Left ventricle myocardium inferior (tissue), 1 donor: Measurements from ENCODE around the gene SAMD4A. TPM values are rescaled to one million over a fixed set of nuclear protein-coding genes. Genes with fewer than 3 reads are reported as not detected.

Experiments
- DNase-seq: peaks from one replicate; pipeline ENCODE4 v3.0.0-alpha.2; 2020
- H3K27ac ChIP-seq: fragments of 200-600 bp; replicated peaks from 2 replicates; pipeline ENCODE4 v1.8.0; 2021
- H3K27me3 ChIP-seq: fragments of 200-600 bp; 2 replicates; pipeline ENCODE4 v1.8.0; 2021; ENCODE audit warnings: low read depth
- H3K36me3 ChIP-seq: fragments of 200-600 bp; 2 replicates; pipeline ENCODE4 v1.8.0; 2021
- H3K4me1 ChIP-seq: fragments of 200-600 bp; 2 replicates; pipeline ENCODE4 v1.8.0; 2021
- H3K4me3 ChIP-seq: fragments of 200-600 bp; 2 replicates; pipeline ENCODE4 v1.8.0; 2021; ENCODE audit warnings: mild to moderate bottlenecking, moderate library complexity
- H3K9me3 ChIP-seq: fragments of 200-600 bp; replicated peaks from 2 replicates; pipeline ENCODE4 v1.8.0; 2021
- CTCF ChIP-seq: fragments of 200-600 bp; IDR thresholded peaks from 2 replicates; pipeline ENCODE4 v1.8.0; 2021; ENCODE audit warnings: antibody characterized with exemption, mild to moderate bottlenecking, borderline replicate concordance
- intact Hi-C: fragments of 100-400 bp; cut with micrococcal nuclease; formaldehyde crosslinking; loops from one replicate; pipeline ENCODE4 v1.11.0; 2022
- total RNA-seq: library from RNA; stranded (reverse); fragmentation: NEBNext Ultra II Directional; extraction: Animal tissue kit (Norgen Biotek cat#: 25700); gene quantifications from one replicate; pipeline ENCODE4 v1.2.1, GENCODE V29; 2021
- donor health status: DM: no; HTN: yes; CAD: no; lungs with severe emphysema.

The SAMD4A gene
- total RNA-seq, 1 donor from 2014 or later, result 173 TPM

DNA sequence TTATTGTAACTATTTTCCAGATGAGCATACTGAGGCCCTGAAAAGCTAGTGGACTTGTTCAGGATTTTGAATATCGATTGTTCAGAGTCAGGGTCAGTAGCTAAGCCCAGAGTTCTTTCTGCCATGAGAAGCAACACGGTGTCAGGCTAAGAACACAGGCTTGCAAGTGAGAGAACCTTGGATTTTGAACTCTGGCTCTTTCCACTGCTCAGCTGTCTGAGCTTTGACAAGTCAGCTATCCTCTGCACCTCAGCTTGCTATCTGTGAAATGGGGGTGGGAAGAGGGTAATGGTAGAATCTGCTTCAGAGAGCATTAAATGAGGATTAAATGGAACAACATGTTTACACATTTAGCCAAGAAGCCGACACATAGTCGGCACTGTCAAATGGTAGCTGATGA, 157.2 kb downstream of the SAMD4A start:
- no peaks in the 10 kb centered on the region for H3K9me3 ChIP-seq
- H3K27ac ChIP-seq, result no peak overlapping the region
- H3K27me3 ChIP-seq, result no peaks in the 10 kb centered on the region
- DNase-seq, result no peak
- H3K4me3 ChIP-seq, result no peak overlapping the region
- H3K36me3 ChIP-seq, result no peaks in the 10 kb centered on the region
- H3K4me1 ChIP-seq, result peaks cover 78% of the 10 kb centered on the region
- no peak for TF ChIP-seq CTCF
- intact Hi-C loops, result no loop called here

GRCh38 chr14:54724676-54725325, 157.9 kb downstream of the SAMD4A start:
- no peak for DNase-seq
- Histone ChIP-seq H3K4me3 (no peak overlapping the region), H3K27ac (no peak overlapping the region), H3K36me3 (no peaks in the 10 kb centered on the region), H3K27me3 (no peaks in the 10 kb centered on the region), H3K4me1 (peaks cover 78% of the 10 kb centered on the region), H3K9me3 (no peaks in the 10 kb centered on the region)
- TF ChIP-seq CTCF, result no peak
- intact Hi-C loops, result no loop called here

- no peak for DNase-seq
- H3K4me1 ChIP-seq, result peaks cover 80% of the 10 kb centered on the region
- H3K4me3 ChIP-seq, result no peak overlapping the region
- intact Hi-C loops, result no loop called here
- H3K27ac ChIP-seq, result no peak overlapping the region
- H3K27me3 ChIP-seq, result no peaks in the 10 kb centered on the region
- TF ChIP-seq CTCF, result no peak
- no peaks in the 10 kb centered on the region for H3K36me3 ChIP-seq
- no peaks in the 10 kb centered on the region for H3K9me3 ChIP-seq
Observed at GRCh38 chr14:54725998-54726397, 159.1 kb downstream of the SAMD4A start.

- H3K27me3 ChIP-seq, result no peaks in the 10 kb centered on the region
- no peaks in the 10 kb centered on the region for H3K36me3 ChIP-seq
- H3K4me1 ChIP-seq, result peaks cover 73% of the 10 kb centered on the region
- intact Hi-C loops, result no loop called here
- no peak for DNase-seq
- no peak overlapping the region for H3K27ac ChIP-seq
- H3K4me3 ChIP-seq, result no peak overlapping the region
- no peaks in the 10 kb centered on the region for H3K9me3 ChIP-seq
- TF ChIP-seq CTCF, result no peak
Observed at GRCh38 chr14:54727929-54728328, 161.0 kb downstream of the SAMD4A start.

GRCh38 chr14:54728700-54729527, 162.0 kb downstream of the SAMD4A start:
- no peaks in the 10 kb centered on the region for H3K27me3 ChIP-seq
- TF ChIP-seq CTCF, result no peak
- H3K27ac ChIP-seq, result peak overlapping the region; percentile 73
- H3K4me3 ChIP-seq, result no peak overlapping the region
- intact Hi-C loops, result no loop called here
- H3K9me3 ChIP-seq, result no peaks in the 10 kb centered on the region
- peaks cover 78% of the 10 kb centered on the region for H3K4me1 ChIP-seq
- no peaks in the 10 kb centered on the region for H3K36me3 ChIP-seq
- DNase-seq, result no peak
